RPMI7951 (cell line): ENCODE data around the gene CLIC4. TPM values are rescaled to one million over a fixed set of nuclear protein-coding genes. Genes with fewer than 3 reads are reported as not detected.
A peak's percentile ranks its signal among the peaks of the same experiment; 100 is the strongest.
"Not testable (repeated sequence)": the region's sequence is repeated elsewhere in the genome, so short reads cannot be mapped to it uniquely, and the experiment has no call there.

Source experiments
- DNase-seq: peaks from one replicate; pipeline ENCODE4 v3.0.0-alpha.2; 2012; ENCODE audit warnings: low read depth
- total RNA-seq: library from RNA; depleted of rRNA; stranded (reverse); fragments of >200 nt; shearing (Covaris generic); gene quantifications from 2 replicates; pipeline ENCODE4 v1.2.3, GENCODE V29; 2014

CLIC4 gene
- total RNA-seq, 1 experiment from 2014 or later = 835 TPM

DNA sequence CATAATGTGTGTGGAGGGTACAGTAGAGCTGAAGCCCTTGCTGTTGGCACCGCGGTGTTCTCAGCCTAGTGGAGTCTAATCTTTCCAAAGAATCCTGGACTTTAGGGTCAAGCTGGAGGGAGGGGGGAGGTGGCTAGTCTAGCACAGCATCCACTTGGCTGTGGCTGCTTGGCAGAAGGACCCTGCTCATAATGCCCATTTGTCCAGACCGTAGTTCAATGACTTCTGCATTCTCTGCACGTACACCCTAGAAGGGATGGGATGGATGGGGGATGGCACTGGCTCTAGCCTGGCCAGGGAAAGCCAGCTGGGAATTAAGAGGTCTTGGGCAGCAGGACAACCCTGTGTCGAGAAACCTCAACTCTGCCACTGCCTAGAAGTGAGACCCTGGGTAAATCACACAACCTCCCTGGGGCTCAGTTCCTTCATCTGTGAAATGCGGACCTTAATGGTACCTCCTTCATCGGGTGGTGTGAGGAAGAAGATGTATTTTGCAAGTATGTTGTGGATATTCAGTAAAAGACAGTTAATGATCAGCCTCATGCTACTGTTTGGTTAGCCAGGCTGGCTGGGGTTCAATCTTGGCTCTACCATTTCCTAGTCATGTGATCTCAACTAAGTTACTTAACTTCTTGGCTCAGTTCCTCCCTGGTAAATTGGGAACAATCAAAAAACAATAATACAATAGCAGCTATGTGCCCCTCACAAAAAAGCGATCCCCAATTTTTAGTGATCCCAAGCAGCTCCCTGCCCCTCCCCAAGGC, 27.2 kb upstream of the CLIC4 start:
- DNase-seq = no peak

DNA sequence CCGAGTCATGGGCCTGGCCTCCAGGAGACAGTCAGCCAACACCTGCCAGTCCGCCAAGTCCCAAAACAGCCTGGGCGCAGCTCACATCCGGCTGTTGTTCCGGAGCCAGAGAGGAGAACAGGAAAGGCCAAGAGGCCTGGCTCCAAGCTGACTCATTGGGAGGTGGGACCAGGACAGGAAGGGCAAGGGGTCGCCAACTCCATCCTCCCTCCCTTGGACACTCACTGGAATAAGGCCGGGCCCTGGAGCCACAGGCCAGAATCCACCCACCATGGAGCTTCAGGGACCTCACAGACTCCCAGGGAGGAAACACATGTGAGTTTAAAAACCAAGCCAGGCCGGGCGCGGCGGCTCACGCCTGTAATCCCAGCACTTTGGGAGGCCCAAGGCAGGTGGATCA, 25.1 kb upstream of the CLIC4 start:
- DNase-seq = peak; percentile 100

DNA sequence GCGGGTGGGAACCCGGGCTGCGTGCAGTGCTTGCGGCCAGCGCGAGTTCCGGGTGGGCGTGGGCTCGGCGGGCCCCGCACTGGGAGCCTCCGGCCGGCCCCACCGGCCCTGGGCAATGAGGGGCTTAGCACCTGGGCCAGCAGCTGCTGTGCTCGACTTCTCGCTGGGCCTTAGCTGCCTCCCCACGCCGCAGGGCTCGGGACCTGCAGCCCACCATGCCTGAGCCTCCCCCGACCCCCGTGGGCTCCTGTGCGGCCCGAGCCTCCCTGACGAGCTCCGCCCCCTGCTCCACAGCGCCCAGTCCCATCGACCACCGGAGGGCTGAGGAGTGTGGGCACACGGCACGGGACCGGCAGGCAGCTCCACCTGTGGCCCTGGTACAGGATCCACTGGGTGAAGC, 23.7 kb upstream of the CLIC4 start:
- DNase-seq = no peak

DNA sequence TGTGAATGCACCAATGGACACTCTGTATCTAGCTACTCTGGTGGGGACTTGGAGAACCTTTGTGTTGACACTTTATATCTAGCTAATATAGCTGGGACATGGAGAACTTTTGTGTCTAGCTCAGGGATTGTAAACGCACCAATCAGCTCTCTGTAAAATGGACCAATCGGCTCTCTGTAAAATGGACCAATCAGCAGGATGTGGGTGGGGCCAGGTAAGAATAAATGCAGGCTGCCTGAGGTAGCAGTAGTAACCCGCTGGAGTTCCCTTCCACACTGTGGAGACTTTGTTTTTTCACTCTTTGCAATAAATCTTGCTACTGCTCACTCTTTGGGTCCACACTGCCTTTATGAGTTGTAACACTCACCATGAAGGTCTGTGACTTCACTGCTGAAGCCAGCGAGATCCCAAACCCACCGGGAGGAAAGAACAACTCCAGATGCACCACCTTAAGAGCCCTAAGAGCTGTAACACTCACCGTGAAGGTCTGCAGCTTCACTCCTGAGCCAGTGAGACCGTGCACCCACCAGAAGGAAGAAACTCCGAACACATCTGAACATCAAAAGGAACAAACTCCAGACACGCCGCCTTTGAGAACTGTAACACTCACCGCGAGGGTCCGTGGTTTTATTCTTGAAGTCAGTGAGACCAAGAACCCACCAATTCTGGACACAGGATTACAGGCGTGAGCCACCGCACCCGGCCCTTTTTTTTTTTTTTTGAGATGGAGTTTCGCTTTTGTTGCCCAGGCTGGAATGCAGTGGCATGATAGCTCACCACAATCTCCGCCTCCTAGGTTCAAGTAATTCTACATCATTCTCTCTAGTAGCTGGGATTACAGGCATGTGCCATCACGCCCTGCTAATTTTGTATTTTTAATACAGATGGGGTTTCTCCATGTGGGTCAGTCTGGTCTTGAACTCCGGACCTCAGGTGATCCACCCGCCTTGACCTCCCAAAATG, 22.9 kb upstream of the CLIC4 start:
- DNase-seq = peak; percentile 57

DNA sequence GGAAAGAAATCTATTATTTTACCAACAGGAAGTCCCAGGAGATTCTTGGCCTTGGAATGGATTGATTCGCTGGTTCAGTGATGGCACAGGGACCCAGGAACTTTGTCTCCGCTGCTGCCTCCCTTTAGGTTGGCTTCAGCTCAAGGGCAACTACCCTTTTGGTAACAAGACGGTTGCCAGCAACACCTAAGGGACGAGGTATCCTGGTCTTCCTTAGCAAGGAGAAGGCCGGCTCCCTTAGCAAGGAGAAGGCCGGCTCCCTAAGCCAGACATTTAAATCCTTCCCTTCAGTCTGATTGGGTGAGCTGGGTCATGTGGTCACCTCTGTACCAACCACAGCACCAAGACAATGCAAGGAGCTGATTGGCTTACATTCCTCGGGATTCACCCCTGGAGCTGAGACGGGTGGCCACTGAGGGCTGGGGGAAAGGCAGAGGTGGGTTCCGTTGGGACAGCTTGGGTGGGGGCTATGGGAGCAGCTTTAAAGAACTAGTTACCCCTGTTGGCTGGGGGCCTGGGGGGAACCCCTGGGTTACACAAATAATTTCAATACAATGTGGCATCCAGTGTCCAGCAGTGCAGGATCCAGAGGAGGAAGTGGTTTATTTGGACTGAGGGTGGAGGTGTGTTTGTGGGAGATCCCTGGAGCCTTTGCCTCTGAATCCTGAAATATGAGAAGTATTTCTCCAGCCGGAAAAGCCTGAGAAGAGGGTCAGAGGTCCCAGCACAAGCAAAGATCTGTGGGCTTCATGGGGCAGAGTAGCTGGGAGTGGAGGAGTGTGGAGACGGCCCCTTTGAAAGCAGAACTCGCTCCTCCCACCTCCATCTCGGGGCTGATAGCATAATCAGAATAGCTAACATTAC, 20.7 kb upstream of the CLIC4 start:
- peak; percentile 96 for DNase-seq

DNA sequence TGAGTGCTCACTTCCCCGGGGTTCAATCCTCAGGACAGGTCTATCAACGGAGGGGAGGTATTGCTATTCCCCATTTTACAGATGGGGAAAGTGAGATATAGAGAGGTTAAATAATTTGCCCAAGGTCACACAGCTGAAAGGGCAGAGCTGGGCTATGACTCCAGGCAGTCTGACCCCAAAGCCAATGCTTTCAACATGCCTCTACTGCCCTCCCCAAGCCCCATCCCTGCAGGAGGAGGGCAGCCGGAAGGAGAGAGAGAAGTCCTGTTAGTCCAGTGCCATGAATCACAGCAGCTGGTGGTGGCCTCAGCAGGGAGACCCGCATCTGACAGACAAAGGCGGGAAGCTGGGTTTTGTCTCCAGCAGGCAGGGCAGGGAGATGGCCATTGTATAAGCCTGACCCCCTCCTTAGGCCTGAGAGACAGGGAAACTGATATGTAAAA, 20.0 kb upstream of the CLIC4 start:
- peak; percentile 89 for DNase-seq

DNA sequence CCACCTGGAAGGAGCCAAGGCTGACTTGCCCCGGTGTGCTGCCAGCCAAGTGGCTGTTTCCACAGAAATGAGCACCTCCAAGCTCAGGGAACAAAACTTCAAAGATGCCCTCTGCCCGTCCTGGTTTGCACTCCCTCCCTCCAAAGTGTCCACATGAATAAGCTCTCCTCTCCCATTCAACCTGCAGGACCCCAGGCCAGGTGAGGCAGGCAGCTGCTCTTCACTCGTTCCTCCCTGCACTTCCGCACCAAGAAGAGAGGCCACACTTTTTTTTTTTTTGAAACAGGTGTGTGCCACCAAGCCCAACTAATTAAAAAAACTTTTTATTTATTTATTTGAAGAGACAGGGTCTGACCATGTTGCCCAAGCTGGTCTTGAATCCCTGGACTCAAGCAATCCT, 18.5 kb upstream of the CLIC4 start:
- no peak for DNase-seq

DNA sequence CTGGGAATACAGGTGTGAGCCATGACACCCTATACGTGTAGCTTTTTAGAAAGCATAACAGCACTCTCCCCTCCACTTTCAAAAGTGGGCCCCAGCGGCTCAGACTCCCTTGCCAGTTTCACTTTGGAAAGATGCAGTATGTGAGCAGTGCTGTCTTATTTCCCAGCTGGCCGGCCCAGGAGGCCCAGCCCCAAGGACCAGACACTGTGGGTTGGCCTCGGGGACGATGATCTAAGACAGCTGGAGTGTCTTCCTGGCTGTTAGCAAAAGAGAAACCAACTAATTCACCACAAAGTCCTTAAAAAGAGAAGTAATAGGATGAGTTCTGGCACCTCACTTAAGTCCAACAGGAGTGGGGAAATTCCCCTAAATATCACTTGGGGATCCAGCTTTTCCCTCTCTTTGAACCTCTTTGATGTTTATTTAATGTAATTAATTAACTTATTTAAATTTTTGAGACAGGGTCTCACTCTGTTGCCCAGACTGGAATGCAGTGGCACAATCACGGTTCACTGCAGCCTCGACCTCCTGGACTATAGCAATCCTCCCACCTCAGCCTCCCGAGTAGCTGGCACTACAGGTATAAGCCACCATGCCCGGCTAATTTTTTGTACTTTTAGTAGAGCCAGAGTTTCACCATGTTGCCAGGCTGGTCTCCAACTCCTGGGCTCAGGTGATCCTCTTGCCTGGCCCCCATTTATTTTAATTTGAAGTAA, 17.6 kb upstream of the CLIC4 start:
- peak; percentile 98 for DNase-seq

DNA sequence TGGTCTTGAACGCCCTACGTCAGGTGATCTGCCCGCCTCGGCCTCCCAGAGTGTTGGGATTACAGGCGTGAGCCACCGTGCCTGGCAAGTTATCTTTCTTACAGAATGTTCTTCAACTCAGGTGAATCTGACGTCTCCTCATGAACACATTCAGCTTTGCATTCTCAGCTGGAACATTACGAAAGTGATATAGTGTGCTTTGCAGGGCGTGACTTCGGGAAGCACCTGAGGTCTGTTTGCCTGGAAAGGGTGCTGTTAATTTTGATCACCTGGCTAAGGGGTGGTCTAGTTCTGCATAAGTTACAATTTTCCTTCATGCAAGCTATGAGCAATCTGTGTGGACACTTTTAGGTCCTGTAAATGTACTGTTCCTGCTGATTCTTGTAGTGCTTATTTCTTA, 16.3 kb upstream of the CLIC4 start:
- DNase-seq = no peak

DNA sequence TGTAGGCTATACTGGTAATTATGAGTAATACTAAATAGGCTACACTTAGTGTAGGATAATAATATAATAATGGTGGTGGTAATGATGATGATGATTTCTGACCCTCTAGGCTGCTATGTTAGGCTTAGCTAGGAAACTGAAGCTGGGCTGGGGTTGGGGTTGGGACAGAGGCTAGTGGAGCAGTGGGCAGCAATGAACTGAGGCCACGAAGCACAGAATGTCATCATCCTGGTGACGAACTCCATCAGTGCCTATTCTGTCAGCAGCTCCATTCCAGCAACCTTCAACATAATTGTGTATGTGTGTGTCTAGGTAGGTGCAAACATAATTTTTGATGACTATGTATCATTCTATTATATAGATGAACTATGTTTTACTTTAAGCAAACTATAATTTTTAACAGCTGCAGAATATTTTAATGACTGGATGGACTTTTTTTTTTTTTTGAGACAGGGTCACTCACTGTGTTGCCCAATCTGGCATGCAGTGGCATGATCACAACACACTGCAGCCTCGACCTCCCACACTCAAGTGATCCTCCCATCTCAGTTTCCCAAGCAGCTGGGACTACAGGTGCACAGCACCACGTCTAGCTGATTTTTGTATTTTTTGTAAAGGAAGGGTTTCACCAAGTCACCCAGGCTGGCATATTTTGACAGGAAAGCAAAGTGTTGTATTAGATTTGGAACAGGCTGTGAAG, 12.9 kb upstream of the CLIC4 start:
- no peak for DNase-seq

DNA sequence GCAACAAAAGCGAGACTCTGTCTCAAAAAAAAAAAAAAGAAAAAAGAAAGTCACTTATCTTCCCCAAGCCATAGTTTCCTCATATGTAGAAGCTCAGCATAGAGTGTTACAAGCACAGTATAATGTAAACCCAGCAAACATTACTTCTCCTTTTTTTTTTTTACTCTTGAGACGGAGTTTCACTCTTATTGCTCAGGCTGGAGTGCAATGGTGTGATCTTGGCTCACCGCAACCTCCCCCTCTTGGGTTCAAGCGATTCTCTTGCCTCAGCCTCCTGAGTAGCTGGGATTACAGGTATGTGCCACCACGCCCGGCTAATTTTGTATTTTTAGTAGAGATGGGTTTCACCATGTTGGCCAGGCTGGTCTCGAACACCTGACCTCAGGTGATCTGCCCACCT, 11.9 kb upstream of the CLIC4 start:
- not testable (repeated sequence) for DNase-seq

DNA sequence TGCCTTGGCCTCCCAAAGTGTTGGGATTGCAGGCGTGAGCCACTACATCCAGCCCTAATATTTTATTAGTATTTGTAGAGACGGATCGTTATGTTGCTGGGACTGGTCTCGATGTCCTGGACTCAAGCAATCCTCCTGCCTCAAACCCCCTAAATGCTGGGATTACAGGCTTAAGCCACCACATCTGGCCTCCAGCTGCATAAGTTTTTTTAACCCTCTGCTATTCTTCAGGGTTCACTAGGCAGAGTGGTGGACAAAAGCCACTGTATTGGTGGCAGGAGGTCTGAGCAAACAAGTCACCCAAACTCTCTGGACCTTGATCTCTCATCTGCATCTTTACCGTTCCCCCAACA, 10.1 kb upstream of the CLIC4 start:
- DNase-seq = no peak

DNA sequence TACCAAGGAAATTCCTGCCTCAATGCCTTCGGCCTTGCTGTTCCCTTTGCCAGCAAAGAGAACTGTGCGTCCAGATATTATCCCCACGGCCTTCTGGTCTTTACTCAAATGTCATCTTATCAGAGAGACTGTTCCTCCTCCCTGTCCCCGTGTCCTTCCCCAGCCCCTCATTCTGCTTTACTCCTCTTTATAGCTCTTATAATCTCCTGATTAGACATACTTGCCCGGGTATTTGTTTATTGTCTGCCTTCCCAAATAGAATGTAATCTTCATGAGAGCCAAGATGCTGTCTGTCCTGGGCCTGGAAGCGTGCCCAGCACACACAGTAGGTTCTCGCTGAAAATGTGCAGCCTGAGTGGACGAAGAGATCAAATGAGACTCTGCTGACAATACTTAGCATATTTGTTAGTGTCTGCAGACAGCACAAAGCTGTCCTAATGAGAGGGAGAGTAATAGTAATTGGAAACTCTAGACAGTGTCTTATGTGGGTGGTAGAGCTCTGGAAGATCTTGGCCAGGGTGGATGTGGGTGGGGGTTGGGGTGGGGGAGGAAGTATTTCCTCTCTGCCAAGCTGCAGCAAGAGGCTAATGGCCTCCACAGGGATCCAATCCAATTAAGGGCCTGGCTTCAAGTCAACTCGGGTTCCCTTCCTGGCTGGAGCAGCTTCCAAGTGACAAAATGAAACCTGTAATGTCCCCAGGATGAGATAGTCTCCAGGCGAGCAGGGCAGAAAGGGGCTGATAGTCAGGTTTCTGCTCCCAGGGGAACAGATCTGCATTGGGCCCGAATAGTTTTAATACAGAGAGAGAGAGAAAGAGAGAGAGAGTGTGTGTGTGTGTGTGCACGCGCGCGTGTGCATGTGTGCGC, 9.5 kb upstream of the CLIC4 start:
- peak; percentile 48 for DNase-seq

DNA sequence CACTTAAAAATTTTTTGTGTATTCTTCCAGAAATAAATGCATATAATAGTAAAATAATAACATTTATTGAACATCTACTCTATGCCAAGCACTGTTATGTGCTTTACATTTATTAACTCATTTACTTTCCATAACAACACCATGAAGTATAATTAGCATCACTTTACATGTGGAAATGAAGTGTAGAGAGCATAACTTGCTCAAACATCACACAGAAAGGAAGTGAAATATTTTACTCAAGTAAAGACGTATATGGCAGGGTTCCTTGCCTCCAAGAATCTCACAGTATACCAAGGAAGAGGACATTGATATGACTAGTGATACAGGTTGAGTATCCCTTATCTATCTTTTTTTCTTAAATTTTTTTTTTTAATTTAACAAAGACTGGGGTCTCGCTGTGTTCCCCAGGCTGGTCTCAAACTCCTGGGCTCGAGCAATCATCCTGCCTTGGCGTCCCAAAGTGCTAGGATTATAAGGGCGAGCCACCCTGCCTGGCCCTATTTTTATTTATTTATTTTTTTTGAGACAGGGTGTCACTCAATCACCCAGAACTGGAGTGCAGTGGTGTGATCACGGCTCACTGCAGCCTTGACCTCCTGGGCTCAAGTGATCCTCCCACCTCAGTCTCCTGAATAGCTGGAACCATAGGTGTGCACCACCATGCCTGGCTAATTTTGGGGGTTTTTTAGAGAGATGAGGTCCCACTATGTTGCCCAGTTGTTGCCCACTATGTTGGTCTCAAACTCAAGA, 7.7 kb upstream of the CLIC4 start:
- DNase-seq = no peak

DNA sequence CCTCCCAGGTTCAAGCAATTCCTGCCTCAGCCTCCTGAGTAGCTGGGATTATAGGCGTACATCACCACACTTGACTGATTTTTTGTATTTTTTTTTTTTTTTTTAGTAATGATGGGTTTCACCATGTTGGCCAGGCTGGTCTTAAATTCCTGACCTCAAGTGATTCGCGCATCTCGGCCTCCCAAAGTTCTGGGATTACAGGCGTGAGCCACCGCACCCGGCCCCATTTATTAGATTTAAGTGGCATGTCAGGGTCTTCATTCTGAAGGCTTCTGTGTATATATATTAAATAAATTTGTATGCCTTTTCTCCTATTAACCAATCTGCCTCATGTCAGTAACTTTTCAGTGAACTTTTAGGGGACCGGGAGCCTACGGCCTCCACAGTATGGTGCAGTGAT, 6.0 kb upstream of the CLIC4 start:
- no peak for DNase-seq

DNA sequence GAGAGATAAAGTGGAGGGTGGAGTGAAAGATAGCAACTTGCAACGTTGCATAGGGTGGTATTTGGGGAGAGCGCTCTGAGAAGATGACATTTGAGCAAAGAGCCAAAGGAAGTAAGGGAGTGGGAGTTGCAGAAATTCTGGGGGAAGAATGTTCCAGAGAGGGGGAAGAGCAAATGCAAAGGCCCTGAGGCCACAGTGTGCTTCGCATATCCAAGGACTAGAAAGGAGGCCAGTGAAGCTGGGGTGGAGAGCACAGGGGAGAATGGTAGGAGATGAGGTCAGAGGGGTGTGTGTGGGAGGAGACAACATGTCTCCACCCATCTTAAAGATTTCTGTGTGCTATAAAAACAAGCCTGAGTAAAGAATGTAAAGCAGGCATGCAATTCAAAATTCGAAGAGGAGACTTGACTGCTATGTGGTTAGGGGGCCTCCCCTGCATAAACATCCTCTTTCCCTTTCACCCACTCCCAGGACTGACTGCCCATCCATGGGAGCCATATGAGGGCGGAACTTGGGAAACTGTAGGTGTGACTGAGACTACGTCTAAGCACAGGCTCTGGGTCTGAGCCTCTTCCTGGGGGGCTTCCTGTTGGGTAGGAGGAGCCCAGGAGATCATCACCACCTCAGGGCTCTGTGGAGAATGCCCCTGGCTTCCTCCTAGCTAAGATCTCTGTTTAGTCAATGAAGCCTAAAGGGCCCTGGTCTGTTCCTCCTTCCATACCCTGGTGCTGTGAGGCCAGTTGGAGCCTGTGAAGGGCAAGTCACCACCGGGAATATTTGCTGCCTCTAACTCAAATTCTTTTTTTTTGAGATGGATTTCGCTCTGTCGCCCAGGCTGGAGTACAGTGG, 2.9 kb upstream of the CLIC4 start:
- DNase-seq = peak; percentile 55

DNA sequence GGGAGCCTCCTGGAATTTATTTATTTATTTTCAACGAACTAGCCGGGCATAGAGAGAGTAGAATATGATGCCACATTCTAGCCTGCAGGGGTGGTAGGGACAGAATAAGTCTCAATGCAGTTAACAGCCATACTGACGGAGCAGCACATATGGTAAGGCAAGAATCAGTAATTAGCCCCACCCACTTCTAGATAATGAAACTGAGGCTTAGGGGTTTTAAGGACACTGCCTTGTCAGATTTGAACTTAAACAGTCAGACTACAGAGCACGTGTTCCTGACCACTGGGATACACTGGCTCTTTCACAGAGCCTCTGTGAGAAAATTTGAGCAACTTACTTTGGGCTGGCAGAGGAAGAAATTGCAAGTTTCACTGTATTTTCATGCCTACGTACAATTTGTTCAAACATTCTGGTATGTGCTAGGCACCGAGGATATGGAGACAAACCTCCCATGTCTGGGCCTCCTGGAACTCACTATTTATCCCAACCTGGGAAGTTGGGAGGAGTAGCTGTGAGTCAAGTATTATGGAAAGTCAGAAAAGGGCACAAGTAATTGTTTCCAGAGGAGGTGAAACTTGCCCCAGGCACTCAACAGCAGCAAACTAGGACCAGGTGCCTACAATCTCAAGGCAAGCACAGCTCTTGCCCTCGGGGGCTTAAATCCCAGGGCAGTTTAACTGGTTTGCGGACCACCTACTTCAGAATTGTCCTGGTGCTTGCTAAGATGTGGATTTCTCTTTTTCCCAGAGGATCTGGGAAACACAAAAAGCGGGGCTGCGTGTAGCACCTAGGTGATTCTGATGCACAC, 1.6 kb upstream of the CLIC4 start:
- peak; percentile 92 for DNase-seq
